ENCODE data around the gene ZNF837.

ZNF837 gene

GRCh38 chr19:58409010-58409790 lies 28.4 kb upstream of the ZNF837 start (continued):
- TF ChIP-seq HIC1 (tag by site-specific recombination; IDR thresholded peaks at IDR 0.05) (peak; percentile 63), ZNF398 (tag by site-specific recombination; IDR thresholded peaks at IDR 0.05) (peak; percentile 64), SETDB1 (IDR thresholded peaks at IDR 0.05; ENCODE audit: insufficient read length, low read length) (no peak), PRDM10 (tag by site-specific recombination; IDR thresholded peaks at IDR 0.05) (peak; percentile 56), ZBTB20 (tag by site-specific recombination; IDR thresholded peaks at IDR 0.05) (peak; percentile 77; the same call in 1 of the 2 replicates), ZFP37 (tag by site-specific recombination; IDR thresholded peaks at IDR 0.05) (no peak), ZBTB44 (tag by site-specific recombination; IDR thresholded peaks at IDR 0.05) (no peak), CTCF (tag by site-specific recombination; IDR thresholded peaks at IDR 0.05) (peak; percentile 44), ZNF121 (tag by site-specific recombination; IDR thresholded peaks at IDR 0.05) (peak; percentile 36; the same call in 1 of the 2 replicates), ZNF335 (tag by site-specific recombination; conservative IDR thresholded peaks at IDR 0.05) (peak; percentile 100), ZNF558 (tag by site-specific recombination; IDR thresholded peaks at IDR 0.05) (no peak), ZEB2 (tag by site-specific recombination; IDR thresholded peaks at IDR 0.05) (no peak), GLI2 (tag by site-specific recombination; IDR thresholded peaks at IDR 0.05; ENCODE audit: borderline replicate concordance, low read depth) (no peak), EGR2 (tag by site-specific recombination; IDR thresholded peaks at IDR 0.05; ENCODE audit: low read depth) (no peak), KLF16 (tag by site-specific recombination; IDR thresholded peaks at IDR 0.05) (0 out of 2 replicates have a peak, but pooled peaks have one; percentile 12), SP2 (tag by site-specific recombination; IDR thresholded peaks at IDR 0.05) (peak; percentile 74), KLF9 (tag by site-specific recombination; IDR thresholded peaks at IDR 0.05; ENCODE audit: low read depth) (peak; percentile 9; the same call in 1 of the 2 replicates)
- TF ChIP-seq, protein P1, sequence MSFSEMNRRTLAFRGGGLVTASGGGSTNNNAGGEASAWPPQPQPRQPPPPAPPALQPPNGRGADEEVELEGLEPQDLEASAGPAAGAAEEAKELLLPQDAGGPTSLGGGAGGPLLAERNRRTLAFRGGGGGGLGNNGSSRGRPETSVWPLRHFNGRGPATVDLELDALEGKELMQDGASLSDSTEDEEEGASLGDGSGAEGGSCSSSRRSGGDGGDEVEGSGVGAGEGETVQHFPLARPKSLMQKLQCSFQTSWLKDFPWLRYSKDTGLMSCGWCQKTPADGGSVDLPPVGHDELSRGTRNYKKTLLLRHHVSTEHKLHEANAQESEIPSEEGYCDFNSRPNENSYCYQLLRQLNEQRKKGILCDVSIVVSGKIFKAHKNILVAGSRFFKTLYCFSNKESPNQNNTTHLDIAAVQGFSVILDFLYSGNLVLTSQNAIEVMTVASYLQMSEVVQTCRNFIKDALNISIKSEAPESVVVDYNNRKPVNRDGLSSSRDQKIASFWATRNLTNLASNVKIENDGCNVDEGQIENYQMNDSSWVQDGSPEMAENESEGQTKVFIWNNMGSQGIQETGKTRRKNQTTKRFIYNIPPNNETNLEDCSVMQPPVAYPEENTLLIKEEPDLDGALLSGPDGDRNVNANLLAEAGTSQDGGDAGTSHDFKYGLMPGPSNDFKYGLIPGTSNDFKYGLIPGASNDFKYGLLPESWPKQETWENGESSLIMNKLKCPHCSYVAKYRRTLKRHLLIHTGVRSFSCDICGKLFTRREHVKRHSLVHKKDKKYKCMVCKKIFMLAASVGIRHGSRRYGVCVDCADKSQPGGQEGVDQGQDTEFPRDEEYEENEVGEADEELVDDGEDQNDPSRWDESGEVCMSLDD (tag by site-specific recombination; IDR thresholded peaks at IDR 0.05) = 0 out of 2 replicates have a peak, but pooled peaks have one; percentile 5
- TF ChIP-seq, protein P2, sequence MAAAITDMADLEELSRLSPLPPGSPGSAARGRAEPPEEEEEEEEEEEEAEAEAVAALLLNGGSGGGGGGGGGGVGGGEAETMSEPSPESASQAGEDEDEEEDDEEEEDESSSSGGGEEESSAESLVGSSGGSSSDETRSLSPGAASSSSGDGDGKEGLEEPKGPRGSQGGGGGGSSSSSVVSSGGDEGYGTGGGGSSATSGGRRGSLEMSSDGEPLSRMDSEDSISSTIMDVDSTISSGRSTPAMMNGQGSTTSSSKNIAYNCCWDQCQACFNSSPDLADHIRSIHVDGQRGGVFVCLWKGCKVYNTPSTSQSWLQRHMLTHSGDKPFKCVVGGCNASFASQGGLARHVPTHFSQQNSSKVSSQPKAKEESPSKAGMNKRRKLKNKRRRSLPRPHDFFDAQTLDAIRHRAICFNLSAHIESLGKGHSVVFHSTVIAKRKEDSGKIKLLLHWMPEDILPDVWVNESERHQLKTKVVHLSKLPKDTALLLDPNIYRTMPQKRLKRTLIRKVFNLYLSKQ (tag by site-specific recombination; IDR thresholded peaks at IDR 0.05; ENCODE audit: borderline replicate concordance) = no peak
- TF ChIP-seq, protein P3, sequence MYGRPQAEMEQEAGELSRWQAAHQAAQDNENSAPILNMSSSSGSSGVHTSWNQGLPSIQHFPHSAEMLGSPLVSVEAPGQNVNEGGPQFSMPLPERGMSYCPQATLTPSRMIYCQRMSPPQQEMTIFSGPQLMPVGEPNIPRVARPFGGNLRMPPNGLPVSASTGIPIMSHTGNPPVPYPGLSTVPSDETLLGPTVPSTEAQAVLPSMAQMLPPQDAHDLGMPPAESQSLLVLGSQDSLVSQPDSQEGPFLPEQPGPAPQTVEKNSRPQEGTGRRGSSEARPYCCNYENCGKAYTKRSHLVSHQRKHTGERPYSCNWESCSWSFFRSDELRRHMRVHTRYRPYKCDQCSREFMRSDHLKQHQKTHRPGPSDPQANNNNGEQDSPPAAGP (tag by site-specific recombination; IDR thresholded peaks at IDR 0.05) = no peak

Measured in HEK293 (cell line).